ENCODE data around the gene CCDC117.

DNA sequence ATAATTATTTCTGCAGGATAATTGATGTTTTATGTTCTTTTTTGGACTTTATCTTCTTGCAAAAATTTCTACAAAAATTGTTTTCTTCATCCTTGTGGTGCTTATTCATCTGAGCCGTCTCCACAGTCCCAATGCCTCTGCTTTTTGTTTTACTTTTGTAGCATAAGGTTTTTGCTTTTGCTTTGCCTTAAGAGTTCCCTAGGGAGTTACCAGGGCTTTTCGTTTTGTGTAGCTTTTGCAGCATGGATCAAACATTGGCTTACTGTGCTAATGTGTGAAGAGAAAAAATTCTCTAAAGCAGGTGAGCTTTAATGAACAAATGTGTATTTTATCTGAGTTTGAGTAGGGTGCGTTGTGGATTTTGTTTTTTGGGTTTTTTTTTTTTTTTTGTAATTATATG lies 16.1 kb downstream of the CCDC117 start:
- TF ChIP-seq EZH2 (IDR thresholded peaks at IDR 0.05; ENCODE audit: low read length, missing control alignments) (no peak), CTCF (conservative IDR thresholded peaks at IDR 0.05 in 1 of 2, IDR thresholded peaks at IDR 0.05 in 1 of 2; ENCODE audit: low read depth in 1 of 2, low read length in 2 of 2) (no peak)
